Measurements from ENCODE around the gene RTN4RL1.

Gene RTN4RL1

GRCh38 chr17:1995321-1995892, 29.7 kb downstream of the RTN4RL1 start:
- no peak for TF ChIP-seq CTCF (conservative IDR thresholded peaks at IDR 0.05; ENCODE audit: control insufficient read depth, insufficient read depth, low read depth, low read length)

GRCh38 chr17:1994707-1995106, 30.4 kb downstream of the RTN4RL1 start:
- TF ChIP-seq CTCF (conservative IDR thresholded peaks at IDR 0.05; ENCODE audit: control insufficient read depth, insufficient read depth, low read depth, low read length): no peak
- no peak for DNase-seq (ENCODE audit: low read depth)
- no peak overlapping the region for H3K4me3 ChIP-seq (ENCODE audit: control insufficient read depth, low read depth, low read length)

More at GRCh38 chr17:1995321-1995892, 29.7 kb downstream of the RTN4RL1 start:
- no peak for DNase-seq (ENCODE audit: low read depth)
- H3K4me3 ChIP-seq (ENCODE audit: control insufficient read depth, low read depth, low read length): no peak overlapping the region

GRCh38 chr17:1992541-1992940, 32.6 kb downstream of the RTN4RL1 start:
- no peak overlapping the region for H3K4me3 ChIP-seq (ENCODE audit: control insufficient read depth, low read depth, low read length)
- no peak for DNase-seq (ENCODE audit: low read depth)
- TF ChIP-seq CTCF (conservative IDR thresholded peaks at IDR 0.05; ENCODE audit: control insufficient read depth, insufficient read depth, low read depth, low read length): no peak

- peak overlapping the region; percentile 30 for H3K4me3 ChIP-seq (ENCODE audit: control insufficient read depth, low read depth, low read length)
- DNase-seq (ENCODE audit: low read depth): peak; percentile 98
- no peak for TF ChIP-seq CTCF (conservative IDR thresholded peaks at IDR 0.05; ENCODE audit: control insufficient read depth, insufficient read depth, low read depth, low read length)
Observed at GRCh38 chr17:1989135-1989534, 36.0 kb downstream of the RTN4RL1 start.

- DNase-seq (ENCODE audit: low read depth): peak; percentile 11
- no peak overlapping the region for H3K4me3 ChIP-seq (ENCODE audit: control insufficient read depth, low read depth, low read length)
- no peak for TF ChIP-seq CTCF (conservative IDR thresholded peaks at IDR 0.05; ENCODE audit: control insufficient read depth, insufficient read depth, low read depth, low read length)
Observed at GRCh38 chr17:1986783-1987451, 38.2 kb downstream of the RTN4RL1 start.

GRCh38 chr17:1985686-1986085, 39.4 kb downstream of the RTN4RL1 start:
- TF ChIP-seq CTCF (conservative IDR thresholded peaks at IDR 0.05; ENCODE audit: control insufficient read depth, insufficient read depth, low read depth, low read length): no peak
- no peak for DNase-seq (ENCODE audit: low read depth)
- H3K4me3 ChIP-seq (ENCODE audit: control insufficient read depth, low read depth, low read length): no peak overlapping the region

Data from fibroblast of mammary gland (primary cell).